ENCODE measurements around the gene WEE2. TPM values are rescaled to one million over a fixed set of nuclear protein-coding genes. Genes with fewer than 3 reads are reported as not detected.

The WEE2 gene
- total RNA-seq, 1 donor from 2014 or later, result not detected

DNA sequence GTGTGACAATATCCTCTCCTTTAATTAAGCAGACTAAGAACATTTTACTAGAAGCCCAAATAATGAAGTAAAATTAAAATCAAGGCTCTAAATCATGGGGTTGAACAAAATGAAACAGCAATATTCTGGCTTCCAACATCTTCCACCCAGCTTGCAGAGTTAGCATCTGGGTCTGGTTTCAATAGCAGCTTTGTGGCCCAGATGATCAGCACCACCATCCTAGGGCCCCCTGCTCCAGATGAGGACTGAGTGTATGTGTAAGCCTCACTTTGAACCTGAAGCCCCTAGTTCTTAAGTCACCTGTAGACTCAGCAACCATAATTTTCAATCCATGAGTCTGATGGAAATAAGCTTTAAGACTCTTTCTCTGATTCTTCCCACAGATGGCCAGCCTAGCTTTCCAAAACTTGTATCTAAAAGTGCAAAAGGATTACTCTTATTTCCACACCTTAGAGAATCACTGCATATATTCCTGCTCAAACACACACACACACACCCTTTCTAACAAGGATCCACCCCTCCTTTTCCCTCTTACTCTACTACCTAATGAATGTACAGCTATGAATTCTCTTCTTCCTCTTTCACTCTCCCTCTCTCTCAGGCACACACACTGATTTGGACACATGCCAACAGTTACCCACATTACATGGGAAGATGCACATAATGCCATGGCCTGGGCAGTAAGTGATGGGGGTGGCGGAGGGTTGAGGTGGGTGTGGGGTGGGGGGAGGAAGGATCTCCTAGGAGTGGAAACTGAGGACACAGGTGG is 9.7 kb upstream of the WEE2 start:
- no peak overlapping the region for H3K4me3 ChIP-seq (ENCODE audit: low read depth, low read length)
- DNase-seq (ENCODE audit: low read depth) (no peak), FAIRE-seq (no peak)
- TF ChIP-seq, protein P1, sequence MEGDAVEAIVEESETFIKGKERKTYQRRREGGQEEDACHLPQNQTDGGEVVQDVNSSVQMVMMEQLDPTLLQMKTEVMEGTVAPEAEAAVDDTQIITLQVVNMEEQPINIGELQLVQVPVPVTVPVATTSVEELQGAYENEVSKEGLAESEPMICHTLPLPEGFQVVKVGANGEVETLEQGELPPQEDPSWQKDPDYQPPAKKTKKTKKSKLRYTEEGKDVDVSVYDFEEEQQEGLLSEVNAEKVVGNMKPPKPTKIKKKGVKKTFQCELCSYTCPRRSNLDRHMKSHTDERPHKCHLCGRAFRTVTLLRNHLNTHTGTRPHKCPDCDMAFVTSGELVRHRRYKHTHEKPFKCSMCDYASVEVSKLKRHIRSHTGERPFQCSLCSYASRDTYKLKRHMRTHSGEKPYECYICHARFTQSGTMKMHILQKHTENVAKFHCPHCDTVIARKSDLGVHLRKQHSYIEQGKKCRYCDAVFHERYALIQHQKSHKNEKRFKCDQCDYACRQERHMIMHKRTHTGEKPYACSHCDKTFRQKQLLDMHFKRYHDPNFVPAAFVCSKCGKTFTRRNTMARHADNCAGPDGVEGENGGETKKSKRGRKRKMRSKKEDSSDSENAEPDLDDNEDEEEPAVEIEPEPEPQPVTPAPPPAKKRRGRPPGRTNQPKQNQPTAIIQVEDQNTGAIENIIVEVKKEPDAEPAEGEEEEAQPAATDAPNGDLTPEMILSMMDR (IDR thresholded peaks at IDR 0.05; ENCODE audit: insufficient read depth, low read length, severe bottlenecking), result no peak
- H3K36me3 ChIP-seq (ENCODE audit: control insufficient read depth, insufficient read depth, low read length), result no peaks in the 10 kb centered on the region
- no peaks in the 10 kb centered on the region for H3K27me3 ChIP-seq (ENCODE audit: control insufficient read depth, insufficient read depth, low read length)

DNA sequence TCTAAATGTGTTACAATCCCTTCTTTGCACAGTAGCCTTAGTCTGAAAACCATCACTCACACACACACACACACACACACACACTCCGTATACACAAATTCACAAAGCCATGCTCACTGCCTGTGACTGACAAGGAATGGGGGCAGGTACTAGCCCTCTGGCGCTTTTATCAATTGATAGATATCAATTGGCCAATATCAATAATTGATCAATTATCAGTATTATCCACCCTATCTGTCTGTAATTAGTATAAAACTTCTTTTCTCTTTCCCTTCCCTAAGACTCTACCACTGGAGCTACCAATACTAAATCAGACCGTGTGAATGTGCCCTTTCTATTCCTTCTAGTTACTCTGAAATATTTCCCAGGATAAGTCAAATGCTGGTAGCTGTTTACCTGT is 8.3 kb upstream of the WEE2 start:
- H3K4me3 ChIP-seq (ENCODE audit: low read depth, low read length), result no peak overlapping the region
- FAIRE-seq (no peak), DNase-seq (ENCODE audit: low read depth) (no peak)
- TF ChIP-seq, protein P1 (IDR thresholded peaks at IDR 0.05; ENCODE audit: insufficient read depth, low read length, severe bottlenecking), result no peak
- no peaks in the 10 kb centered on the region for H3K27me3 ChIP-seq (ENCODE audit: control insufficient read depth, insufficient read depth, low read length)
- no peaks in the 10 kb centered on the region for H3K36me3 ChIP-seq (ENCODE audit: control insufficient read depth, insufficient read depth, low read length)

DNA sequence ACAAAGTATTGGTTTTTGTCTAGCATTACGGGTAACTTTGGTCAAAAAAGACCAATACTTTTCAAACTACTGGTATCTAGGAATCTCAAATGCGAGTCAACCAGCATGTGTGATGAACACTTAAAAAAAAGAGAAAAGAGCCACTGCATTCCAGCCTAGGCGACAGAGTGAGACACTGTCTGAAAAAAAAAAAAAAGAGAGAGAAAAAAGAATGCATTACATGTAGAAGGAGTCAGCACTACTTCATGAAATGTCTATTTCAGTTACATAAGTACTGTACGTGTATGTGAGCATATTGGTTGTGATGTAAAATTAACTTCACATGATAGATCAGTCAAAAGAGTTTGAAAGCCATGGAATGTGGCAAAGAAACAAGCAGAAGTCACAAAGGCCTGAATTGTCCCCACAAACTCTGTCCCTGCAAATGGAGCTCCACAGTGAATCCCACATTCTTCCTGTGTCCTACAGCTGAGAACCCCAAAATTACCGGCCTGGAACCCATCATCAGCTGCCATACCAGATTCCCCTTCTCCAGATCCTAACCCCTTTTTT is 7.8 kb upstream of the WEE2 start:
- TF ChIP-seq, protein P1 (IDR thresholded peaks at IDR 0.05; ENCODE audit: insufficient read depth, low read length, severe bottlenecking), result no peak
- Histone ChIP-seq H3K36me3 (ENCODE audit: control insufficient read depth, insufficient read depth, low read length) (no peaks in the 10 kb centered on the region), H3K4me3 (ENCODE audit: low read depth, low read length) (no peak overlapping the region), H3K27me3 (ENCODE audit: control insufficient read depth, insufficient read depth, low read length) (no peaks in the 10 kb centered on the region)
- FAIRE-seq (no peak), DNase-seq (ENCODE audit: low read depth) (peak; percentile 15)

DNA sequence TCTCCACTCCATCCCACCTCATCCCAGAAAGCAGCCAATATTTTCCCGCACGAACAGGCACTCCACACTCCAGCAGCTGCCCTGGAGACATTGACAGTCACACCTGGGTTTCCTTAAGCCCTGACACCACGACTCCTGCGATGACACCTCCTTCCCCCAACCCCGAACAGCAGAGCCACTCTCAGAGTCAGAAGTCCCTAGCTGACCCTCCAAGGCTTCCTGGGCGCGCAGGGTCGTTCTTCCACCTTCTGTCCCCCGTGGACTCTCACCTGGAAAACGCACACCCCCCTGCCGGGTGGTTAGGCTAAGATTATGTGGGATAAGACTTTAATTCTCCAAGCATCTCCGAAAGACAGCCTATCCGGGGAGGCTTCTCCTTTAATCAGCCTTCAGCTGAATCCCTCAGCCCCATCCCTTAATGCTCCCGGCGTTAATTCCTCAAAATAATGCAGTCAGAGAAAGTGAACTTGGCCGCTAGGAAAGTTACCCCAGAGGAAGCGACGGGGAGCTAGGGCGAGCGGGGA is 7.2 kb upstream of the WEE2 start:
- no peak for FAIRE-seq
- no peak for DNase-seq (ENCODE audit: low read depth)

DNA sequence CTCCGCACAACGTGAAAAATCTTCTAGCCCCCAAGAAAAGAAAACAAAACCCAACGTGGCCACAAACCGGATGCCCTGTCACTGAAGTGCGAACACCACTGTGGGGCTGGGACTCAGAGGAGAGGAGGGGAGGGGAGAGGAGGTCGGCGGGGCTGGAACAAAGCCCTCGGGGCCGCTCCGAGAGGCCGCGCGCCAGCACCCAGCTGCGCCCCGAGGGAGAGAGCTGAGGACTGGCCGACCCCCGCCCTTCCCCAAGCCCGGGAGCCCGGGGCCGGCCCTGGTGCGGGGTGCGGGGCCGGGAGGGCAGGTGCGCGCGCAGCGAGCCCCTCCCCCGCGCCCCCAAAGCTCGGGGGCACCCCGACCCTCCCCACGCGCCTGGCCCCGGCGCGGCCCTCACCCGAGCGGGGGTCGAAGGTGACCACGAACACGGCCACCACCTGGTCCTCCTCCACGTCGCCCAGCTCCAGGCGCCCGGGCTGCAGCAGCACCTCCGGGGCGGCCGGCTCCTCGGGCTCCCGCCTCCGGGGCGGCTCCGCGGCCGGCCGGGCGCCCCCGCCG is 6.6 kb upstream of the WEE2 start:
- FAIRE-seq (no peak), DNase-seq (ENCODE audit: low read depth) (no peak)
- Histone ChIP-seq H3K4me3 (ENCODE audit: low read depth, low read length) (peak overlapping the region; percentile 64), H3K27me3 (ENCODE audit: control insufficient read depth, insufficient read depth, low read length) (no peaks in the 10 kb centered on the region), H3K36me3 (ENCODE audit: control insufficient read depth, insufficient read depth, low read length) (no peaks in the 10 kb centered on the region)
- TF ChIP-seq, protein P1 (IDR thresholded peaks at IDR 0.05; ENCODE audit: insufficient read depth, low read length, severe bottlenecking), result no peak

More for the DNA sequence above, 7.2 kb upstream of the WEE2 start:
- Histone ChIP-seq H3K27me3 (ENCODE audit: control insufficient read depth, insufficient read depth, low read length) (no peaks in the 10 kb centered on the region), H3K36me3 (ENCODE audit: control insufficient read depth, insufficient read depth, low read length) (no peaks in the 10 kb centered on the region), H3K4me3 (ENCODE audit: low read depth, low read length) (peak overlapping the region; percentile 64)
- TF ChIP-seq, protein P1 (IDR thresholded peaks at IDR 0.05; ENCODE audit: insufficient read depth, low read length, severe bottlenecking), result no peak
